ENCODE measurements around the gene LXN.

The LXN gene

GRCh38 chr3:158672215-158673176 lies at the start of gene LXN:
TSS of gene LXN (minus strand) at chr3:158672648. CDS start at chr3:158672478, 170 bp downstream.
- peak; percentile 92 for TF ChIP-seq CTCF (conservative IDR thresholded peaks at IDR 0.05; ENCODE audit: low read depth, low read length)
- peak; percentile 59 for DNase-seq (ENCODE audit: low read depth)
- H3K4me3 ChIP-seq (ENCODE audit: low read length), result peak within 1 kb of the TSS; percentile 76

GRCh38 chr3:158722108-158722507 lies 49.7 kb upstream of the LXN start:
- no peak overlapping the region for H3K4me3 ChIP-seq (ENCODE audit: low read length)
- no peak for DNase-seq (ENCODE audit: low read depth)
- no peak for TF ChIP-seq CTCF (conservative IDR thresholded peaks at IDR 0.05; ENCODE audit: low read depth, low read length)

GRCh38 chr3:158718490-158719170 lies 46.2 kb upstream of the LXN start:
- no peak overlapping the region for H3K4me3 ChIP-seq (ENCODE audit: low read length)
- no peak for TF ChIP-seq CTCF (conservative IDR thresholded peaks at IDR 0.05; ENCODE audit: low read depth, low read length)
- peak; percentile 95 for DNase-seq (ENCODE audit: low read depth)

- DNase-seq (ENCODE audit: low read depth), result no peak
- TF ChIP-seq CTCF (conservative IDR thresholded peaks at IDR 0.05; ENCODE audit: low read depth, low read length), result no peak
Observed at GRCh38 chr3:158717576-158717975, 45.1 kb upstream of the LXN start.

GRCh38 chr3:158713094-158713499 lies 40.6 kb upstream of the LXN start:
- no peak for DNase-seq (ENCODE audit: low read depth)
- TF ChIP-seq CTCF (conservative IDR thresholded peaks at IDR 0.05; ENCODE audit: low read depth, low read length), result no peak
- no peak overlapping the region for H3K4me3 ChIP-seq (ENCODE audit: low read length)

More at GRCh38 chr3:158717576-158717975, 45.1 kb upstream of the LXN start:
- no peak overlapping the region for H3K4me3 ChIP-seq (ENCODE audit: low read length)

- H3K4me3 ChIP-seq (ENCODE audit: low read length), result no peak overlapping the region
- DNase-seq (ENCODE audit: low read depth), result no peak
- TF ChIP-seq CTCF (conservative IDR thresholded peaks at IDR 0.05; ENCODE audit: low read depth, low read length), result no peak
Observed at GRCh38 chr3:158712443-158712842, 40.0 kb upstream of the LXN start.
